Thyroid gland (tissue), 4 donors: ENCODE data around the gene DDX19B. TPM values are rescaled to one million over a fixed set of nuclear protein-coding genes. Genes with fewer than 3 reads are reported as not detected.
A peak's percentile ranks its signal among the peaks of the same experiment; 100 is the strongest.
"Not testable (repeated sequence)": the region's sequence is repeated elsewhere in the genome, so short reads cannot be mapped to it uniquely, and the experiment has no call there.

Experiments used
- DNase-seq, 2 donors: peaks; one replicate each; pipeline ENCODE4 v3.0.0-alpha.2; 2019
- H3K27ac ChIP-seq, 3 donors: fragments of 200-600 bp; sonication (generic); 1 replicate in 2 of 3; 2 replicates in 1 of 3; pipeline ENCODE4 v1.5.1; 2016 to 2019; ENCODE audit warnings: mild to moderate bottlenecking in 1 of 3, moderate library complexity in 1 of 3
- H3K27me3 ChIP-seq: fragments of 200-600 bp; sonication (generic); one replicate; pipeline ENCODE4 v1.5.1; 2019
- H3K36me3 ChIP-seq, 2 donors: fragments of 200-600 bp; sonication (generic); one replicate each; pipeline ENCODE4 v1.5.1; 2016 to 2019
- H3K4me1 ChIP-seq, 2 donors: fragments of 200-600 bp; sonication (generic); one replicate each; pipeline ENCODE4 v1.5.1; 2017 to 2019
- H3K4me3 ChIP-seq, 3 donors: fragments of 200-600 bp; sonication (generic); replicated peaks in 1 of 3; 1 replicate in 2 of 3; 2 replicates in 1 of 3; pipeline ENCODE4 v1.5.1; 2016; ENCODE audit warnings: mild to moderate bottlenecking in 1 of 3
- H3K9me3 ChIP-seq: fragments of 200-600 bp; sonication (generic); one replicate; pipeline ENCODE4 v1.5.1; 2017
- CTCF ChIP-seq, 6 experiments: fragments of 200-600 bp in 3 of 6; fragments of 450-650 bp in 3 of 6; sonication (generic) in 3 of 6; IDR thresholded peaks; one replicate each; pipeline ENCODE4 v1.5.1; 2016 to 2019; ENCODE audit warnings: antibody characterized with exemption in 6 of 6, mild to moderate bottlenecking in 2 of 6, inconsistent platforms in 1 of 6, moderate library complexity in 1 of 6
- POLR2A ChIP-seq, 2 donors: fragments of 450-650 bp; IDR thresholded peaks; one replicate each; pipeline ENCODE4 v1.6.1; 2017; ENCODE audit warnings: antibody characterized with exemption in 2 of 2, mild to moderate bottlenecking in 2 of 2, moderate library complexity in 1 of 2
- WGBS, 2 donors: methylation state at CpG; one replicate each; pipeline ENCODE4 v1.1.5; 2017; 5-methylcytosine and 5-hydroxymethylcytosine counted together
- intact Hi-C: fragments of 100-400 bp; cut with DNase I; formaldehyde crosslinking; loops from one replicate; pipeline ENCODE4 v1.15.1; 2023
- total RNA-seq, 4 donors: library from RNA; depleted of rRNA; stranded (reverse); fragments of >200 nt; gene quantifications; one replicate each; pipeline ENCODE4 v1.2.3, GENCODE V29; 2016

DDX19B gene
- total RNA-seq, 4 donors from 2014 or later: 35.8 to 53.6 (median 44.9) TPM

GRCh38 chr16:70320121-70320520, 21.1 kb downstream of the DDX19B start:
- no peaks in the 10 kb centered on the region for H3K9me3 ChIP-seq
- no peaks in the 10 kb centered on the region for H3K27me3 ChIP-seq
- DNase-seq: no peak
- H3K4me3 ChIP-seq: no peak overlapping the region
- no peak overlapping the region for H3K27ac ChIP-seq
- 98% methylated on average over 5 of the region's 5 CpGs for WGBS, 2 donors
- H3K36me3 ChIP-seq: peaks cover 36 to 45% of the 10 kb centered on the region in 2 donors
- no peaks in the 10 kb centered on the region for H3K4me1 ChIP-seq
- TF ChIP-seq POLR2A (IDR thresholded peaks at IDR 0.05): no peak
- no peak for TF ChIP-seq CTCF (IDR thresholded peaks at IDR 0.05)
- intact Hi-C loops: no loop called here

GRCh38 chr16:70324998-70325747, 26.2 kb downstream of the DDX19B start:
- Histone ChIP-seq H3K36me3 (peaks cover 26 to 38% of the 10 kb centered on the region in 2 donors), H3K9me3 (no peaks in the 10 kb centered on the region), H3K27me3 (no peaks in the 10 kb centered on the region), H3K4me1 (no peaks in the 10 kb centered on the region), H3K27ac (no peak overlapping the region), H3K4me3 (no peak overlapping the region)
- no peak for DNase-seq
- 92 to 93% methylated on average over 7 of the region's 7 CpGs for WGBS, 2 donors
- TF ChIP-seq CTCF (IDR thresholded peaks at IDR 0.05) (no peak), POLR2A (IDR thresholded peaks at IDR 0.05) (no peak)
- intact Hi-C loops: no loop called here

DNA sequence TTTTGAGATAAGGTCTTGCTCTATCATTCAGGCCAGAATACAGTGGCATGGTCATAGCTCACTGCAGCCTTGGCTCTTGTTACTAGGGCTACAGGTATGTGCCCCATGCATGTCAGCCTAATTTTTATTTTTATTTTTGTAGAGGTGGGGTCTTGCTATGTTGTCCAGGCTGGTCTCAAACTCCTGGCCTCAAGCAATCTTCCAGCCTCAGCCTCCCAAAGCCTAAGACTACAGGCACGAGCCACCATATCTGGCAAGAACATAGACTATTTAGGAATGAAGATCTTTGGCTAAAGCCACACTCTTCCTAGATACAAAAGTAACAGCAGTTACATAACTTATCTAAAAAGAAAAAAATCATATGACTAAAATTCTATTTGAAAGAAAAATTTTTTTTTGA, 32.1 kb downstream of the DDX19B start:
- Histone ChIP-seq H3K27me3 (no peaks in the 10 kb centered on the region), H3K36me3 (peaks cover 51 to 54% of the 10 kb centered on the region in 2 donors), H3K9me3 (no peaks in the 10 kb centered on the region), H3K27ac (no peak overlapping the region), H3K4me3 (no peak overlapping the region), H3K4me1 (no peaks in the 10 kb centered on the region)
- no peak for TF ChIP-seq POLR2A (IDR thresholded peaks at IDR 0.05)
- TF ChIP-seq CTCF (IDR thresholded peaks at IDR 0.05): no peak
- 90 to 100% methylated on average over 1 of the region's 1 CpG for WGBS, 2 donors
- intact Hi-C loops: no loop called here
- no peak for DNase-seq

DNA sequence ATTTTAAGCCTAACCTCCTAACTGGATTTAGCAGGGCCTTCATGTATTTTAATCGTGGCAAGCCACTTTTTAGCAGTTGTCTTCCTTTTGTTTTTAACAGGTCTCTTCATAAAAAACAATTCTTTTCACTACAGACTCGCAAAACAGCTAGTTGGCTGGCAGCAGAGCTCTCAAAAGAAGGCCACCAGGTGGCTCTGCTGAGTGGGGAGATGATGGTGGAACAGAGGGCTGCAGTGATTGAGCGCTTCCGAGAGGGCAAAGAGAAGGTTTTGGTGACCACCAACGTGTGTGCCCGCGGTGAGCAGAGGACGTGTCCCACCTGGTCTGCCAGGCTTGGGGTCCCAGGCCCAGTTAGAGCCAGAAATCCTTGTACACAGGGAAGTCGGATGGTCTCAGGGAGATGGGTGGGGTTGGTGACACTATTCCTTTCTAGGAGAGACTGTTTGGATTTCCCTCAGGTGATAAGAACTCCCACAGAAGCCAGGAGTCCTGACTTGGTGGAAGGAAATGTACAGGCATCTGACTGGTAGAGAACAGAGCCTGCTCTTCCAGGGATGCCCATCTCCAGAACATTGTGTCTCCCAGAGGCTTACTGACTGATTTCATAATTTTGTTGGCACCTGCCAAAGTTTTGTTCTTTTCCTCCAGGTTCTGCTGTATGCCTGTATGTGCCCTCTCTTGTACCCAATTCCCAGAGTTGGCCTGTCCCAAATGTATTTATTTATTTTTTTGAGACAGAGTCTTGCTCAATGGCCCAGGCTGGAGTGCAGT, 32.8 kb downstream of the DDX19B start:
- Histone ChIP-seq H3K9me3 (no peaks in the 10 kb centered on the region), H3K36me3 (peaks cover 49% of the 10 kb centered on the region in 2 donors), H3K4me1 (no peaks in the 10 kb centered on the region), H3K27ac (no peak overlapping the region), H3K27me3 (no peaks in the 10 kb centered on the region), H3K4me3 (no peak overlapping the region)
- intact Hi-C loops: no loop called here
- no peak for TF ChIP-seq POLR2A (IDR thresholded peaks at IDR 0.05)
- TF ChIP-seq CTCF (IDR thresholded peaks at IDR 0.05): peak in 3 of 6 experiments; percentile 5 to 35 (median 10)
- DNase-seq: no peak
- WGBS, 2 donors: 70 to 83% methylated on average over 9 of the region's 9 CpGs

DNA sequence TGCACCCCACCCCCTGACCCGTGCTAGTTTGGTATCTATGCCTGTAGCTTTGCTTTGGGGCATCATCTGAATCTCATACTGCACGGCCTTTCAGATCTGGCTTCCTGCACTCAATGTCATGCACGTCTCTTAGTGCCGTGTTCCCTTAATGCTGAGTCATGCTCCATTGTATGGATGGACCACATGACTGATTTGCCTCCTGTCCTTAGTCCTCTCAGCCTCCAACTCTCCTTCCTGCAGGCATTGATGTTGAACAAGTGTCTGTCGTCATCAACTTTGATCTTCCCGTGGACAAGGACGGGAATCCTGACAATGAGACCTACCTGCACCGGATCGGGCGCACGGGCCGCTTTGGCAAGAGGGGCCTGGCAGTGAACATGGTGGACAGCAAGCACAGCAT, 33.7 kb downstream of the DDX19B start:
- H3K4me1 ChIP-seq, H3K9me3 ChIP-seq, H3K4me3 ChIP-seq, H3K27ac ChIP-seq, H3K27me3 ChIP-seq, DNase-seq, intact Hi-C loops: not testable (repeated sequence)
- H3K36me3 ChIP-seq: peaks cover 43 to 49% of the 10 kb centered on the region in 2 donors
- WGBS, 2 donors: 89 to 95% methylated on average over 5 to 7 of the region's 12 CpGs
